Measurements from ENCODE around the gene RARG.

The RARG gene

GRCh38 chr12:53241623-53242412 lies 9.8 kb upstream of the RARG start:
- no peak for FAIRE-seq

GRCh38 chr12:53239643-53240258 lies 7.7 kb upstream of the RARG start:
- FAIRE-seq: no peak

- FAIRE-seq: no peak
Measured at GRCh38 chr12:53236443-53237111, 4.6 kb upstream of the RARG start.

- no peak for FAIRE-seq
Measured at GRCh38 chr12:53235742-53236442, 3.9 kb upstream of the RARG start.

GRCh38 chr12:53235164-53235563 lies 3.2 kb upstream of the RARG start:
- FAIRE-seq: no peak

DNA sequence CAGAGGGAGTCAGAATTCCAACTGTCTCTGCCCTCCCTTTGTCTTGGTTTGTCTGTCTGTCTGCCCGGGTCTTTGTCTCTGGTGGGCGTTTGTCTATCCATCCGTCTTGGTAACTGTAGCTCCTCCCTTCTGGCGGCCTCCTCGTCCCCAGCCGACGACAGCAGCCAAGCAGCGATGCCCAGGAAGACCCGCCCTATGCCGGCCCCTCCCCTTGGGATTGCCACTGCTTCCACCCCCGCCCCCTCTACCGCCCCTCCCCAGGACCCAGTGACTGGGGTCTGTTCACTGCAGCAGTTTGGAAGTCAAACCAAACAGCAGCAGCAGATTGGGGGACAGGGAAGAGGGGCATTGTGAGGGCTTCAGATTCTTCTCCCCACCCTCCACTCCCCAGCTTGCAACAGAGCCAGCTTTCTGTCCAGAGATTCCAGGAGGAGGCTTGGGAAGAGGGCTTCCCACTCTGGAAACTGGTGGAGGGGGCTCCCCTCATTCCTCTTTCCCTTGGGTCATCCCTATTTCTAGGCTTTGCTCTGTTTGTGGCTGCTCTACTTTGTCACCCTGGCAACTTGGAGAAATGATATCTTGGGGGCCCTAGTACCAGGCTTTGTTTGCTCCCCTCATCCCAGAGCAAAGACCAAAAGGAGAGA lies 2.4 kb upstream of the RARG start:
- FAIRE-seq: no peak

GRCh38 chr12:53233671-53234121 lies 1.7 kb upstream of the RARG start:
- FAIRE-seq: no peak

DNA sequence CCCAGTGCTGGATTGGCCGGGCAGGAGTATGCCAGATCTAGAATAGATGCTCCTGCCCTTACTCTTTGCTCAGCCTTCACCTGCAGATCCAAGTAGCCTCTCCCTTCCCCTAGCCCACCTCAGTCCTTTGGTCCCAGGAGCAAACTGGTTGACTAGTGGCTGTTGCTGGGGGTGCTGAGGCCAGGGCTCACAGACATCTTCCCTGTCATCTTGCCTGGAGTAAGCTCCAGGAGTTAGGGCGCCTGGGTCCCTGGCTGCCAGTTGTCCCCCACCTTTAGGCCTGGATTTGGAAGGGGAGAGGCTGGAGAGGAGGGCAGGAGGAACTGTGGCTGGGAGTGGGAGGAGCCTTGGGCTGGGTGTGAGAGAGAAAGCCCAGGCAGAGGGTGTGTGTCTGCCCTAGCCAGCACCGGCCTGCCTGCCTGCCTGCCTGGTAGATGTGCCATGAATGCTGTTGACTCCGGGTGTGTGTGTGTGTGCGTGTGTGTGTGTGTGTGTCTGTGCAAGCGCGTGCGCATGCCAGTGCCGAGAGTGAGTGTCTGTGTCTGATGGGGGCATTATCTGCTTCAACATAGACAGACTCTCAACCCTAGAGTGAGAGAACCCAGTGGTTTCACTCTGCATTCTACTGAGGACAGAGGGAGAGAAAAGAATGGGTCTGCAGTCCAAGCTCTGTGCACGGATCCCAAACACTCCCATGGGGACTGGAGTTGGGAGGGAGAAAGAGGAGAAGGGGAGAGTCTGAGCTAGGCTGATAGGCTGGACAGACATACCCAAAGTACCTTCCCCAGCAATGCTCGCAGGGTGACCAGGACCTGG lies 845 bp upstream of the RARG start:
- FAIRE-seq: no peak

DNA sequence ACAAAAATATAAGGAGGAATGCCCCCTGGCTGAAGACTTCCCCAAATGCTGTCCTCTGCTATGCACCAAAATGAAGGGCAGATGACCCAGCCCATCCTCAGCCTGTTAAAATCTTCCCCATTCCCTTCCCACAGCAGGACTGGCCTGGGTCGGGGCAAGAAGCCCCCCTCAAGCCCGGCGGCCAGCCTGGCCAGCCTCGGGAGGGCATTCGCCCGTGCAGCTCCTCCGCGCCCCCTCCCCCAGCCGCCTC lies 413 bp downstream of the RARG start:
- FAIRE-seq: no peak

DNA sequence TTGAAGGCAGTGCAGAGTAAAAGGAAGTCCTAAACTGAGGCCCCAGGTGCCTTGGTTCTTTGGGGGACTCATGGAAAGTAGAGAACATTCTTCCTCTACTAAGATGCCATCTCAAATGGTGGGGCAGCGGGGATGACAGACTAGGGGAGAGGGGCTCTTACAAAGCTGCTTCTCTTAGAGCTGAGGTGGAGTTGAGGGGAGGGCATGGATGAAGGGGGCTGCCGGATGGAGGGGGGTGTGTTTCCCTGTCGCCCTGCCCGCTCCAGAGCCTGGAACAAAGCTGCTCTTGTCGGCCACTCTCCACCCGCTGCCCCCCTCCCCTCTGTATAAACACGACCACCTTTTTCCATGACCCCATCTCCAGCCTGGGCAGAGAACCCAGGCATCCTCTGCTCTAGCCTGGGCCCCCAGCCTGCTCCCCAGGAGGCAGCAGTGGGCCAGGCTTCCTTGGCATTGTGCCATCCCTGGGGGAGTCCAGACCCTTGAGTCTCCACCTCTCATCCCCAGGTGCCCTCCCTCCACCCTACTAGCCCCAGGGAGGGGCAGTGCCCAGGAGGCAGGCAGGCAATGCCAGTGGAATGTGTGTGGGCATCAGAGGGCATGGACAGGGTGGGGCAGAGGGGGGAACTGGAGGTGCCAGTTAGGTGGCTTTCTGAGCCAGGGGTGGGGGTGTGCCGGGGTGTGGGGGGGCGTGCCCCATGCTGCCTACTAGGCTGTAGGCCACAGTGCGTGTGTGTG lies 1.7 kb downstream of the RARG start:
- FAIRE-seq: no peak

DNA sequence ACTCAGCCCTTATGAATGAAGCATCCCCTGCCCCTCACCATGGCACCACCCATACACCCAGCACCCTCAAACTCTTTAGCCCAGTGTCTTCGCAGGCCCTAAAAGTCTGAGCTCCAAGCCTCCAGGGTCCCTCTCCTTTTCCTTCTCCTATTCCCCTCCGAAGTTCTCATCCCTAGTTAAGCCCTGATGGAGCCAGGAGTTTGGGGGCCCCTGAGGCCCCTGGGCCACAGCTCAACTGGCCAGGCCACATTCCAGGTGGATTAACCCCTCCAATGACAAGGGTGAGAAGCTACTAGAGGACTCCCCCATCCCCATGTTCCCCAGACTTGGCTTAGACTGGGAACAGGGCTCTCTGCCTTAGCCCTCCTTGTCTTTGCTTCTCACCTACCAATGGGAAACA lies 2.6 kb downstream of the RARG start:
- FAIRE-seq: no peak

DNA sequence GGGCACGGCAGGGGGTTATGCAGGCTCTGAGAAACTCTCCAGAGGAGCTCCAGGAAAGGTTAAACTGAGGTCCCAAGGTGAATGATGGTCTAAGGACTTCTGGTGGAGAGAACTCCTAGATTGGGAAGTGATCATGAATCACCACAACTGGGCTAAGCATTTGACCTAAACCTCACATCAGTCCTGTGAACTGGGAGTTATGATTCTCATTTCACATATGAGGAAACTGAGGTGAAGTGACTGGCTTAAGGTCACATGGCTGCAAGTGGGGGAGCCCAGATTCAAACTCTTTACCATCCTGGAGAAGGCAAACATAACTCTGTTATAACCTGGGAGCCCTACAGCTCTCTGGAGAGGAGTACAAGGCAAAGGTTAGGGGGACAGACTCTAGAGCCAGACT lies 4.2 kb downstream of the RARG start:
- FAIRE-seq: no peak

GRCh38 chr12:53227341-53227740 lies 4.7 kb downstream of the RARG start:
- no peak for FAIRE-seq

- no peak for FAIRE-seq
Measured at GRCh38 chr12:53226815-53227214, 5.2 kb downstream of the RARG start.

GRCh38 chr12:53225635-53226424 lies 6.2 kb downstream of the RARG start:
- FAIRE-seq: no peak

GRCh38 chr12:53224897-53225634 lies 6.9 kb downstream of the RARG start:
- no peak for FAIRE-seq

GRCh38 chr12:53224061-53224896 lies 7.7 kb downstream of the RARG start:
- no peak for FAIRE-seq

- FAIRE-seq: no peak
Measured at GRCh38 chr12:53223389-53224060, 8.5 kb downstream of the RARG start.

Measured in TTC549 (cell line).